HEK293 (cell line): ENCODE results near the gene FOXO6.
A peak's percentile ranks its signal among the peaks of the same experiment; 100 is the strongest.

Source experiments
- CTCF ChIA-PET: fragments of 350-600 bp; formaldehyde crosslinking; extraction: SDS; loops from one replicate; lab custom pipeline; 2021; ENCODE audit warnings: antibody characterized with exemption; lab: Yijun Ruan, JAX
- POLR2A ChIA-PET: fragments of 300-600 bp; formaldehyde crosslinking; extraction: SDS; loops from one replicate; lab custom pipeline; 2020; ENCODE audit warnings: antibody characterized with exemption, inconsistent platforms; lab: Yijun Ruan, JAX
- H3K27ac ChIP-seq: fragments of 200-500 bp; sonication (Bioruptor generic); 2 replicates; pipeline ENCODE4 v1.5.1; 2014; ENCODE audit warnings: low read depth, low read length, control low read depth, inconsistent platforms; ENCODE audit errors: extremely low read depth
- H3K36me3 ChIP-seq, 2 experiments: fragments of 200-500 bp in 1 of 2; sonication (Bioruptor generic) in 1 of 2; 1 replicate in 1 of 2; 2 replicates in 1 of 2; pipeline ENCODE4 v1.5.1; 2014 to 2017; ENCODE audit warnings: inconsistent platforms in 2 of 2, low read length in 2 of 2; ENCODE audit not compliant: control insufficient read depth in 2 of 2, insufficient read depth in 1 of 2
- H3K4me1 ChIP-seq: fragments of 200-500 bp; sonication (Bioruptor generic); 2 replicates; pipeline ENCODE4 v1.5.1; 2014; ENCODE audit warnings: mild to moderate bottlenecking, low read length, inconsistent platforms; ENCODE audit not compliant: control insufficient read depth, insufficient read depth
- H3K4me3 ChIP-seq: 2 replicates; pipeline ENCODE4 v1.5.1; 2011; ENCODE audit warnings: low read depth, mild to moderate bottlenecking, control low read depth, low read length, moderate library complexity
- H3K9me3 ChIP-seq: fragments of 200-500 bp; sonication (Bioruptor generic); 2 replicates; pipeline ENCODE4 v1.5.1; 2014; ENCODE audit warnings: low read depth, low read length, inconsistent platforms; ENCODE audit not compliant: control insufficient read depth, insufficient read depth
- HOXA7 ChIP-seq: sonication (generic); formaldehyde crosslinking; IDR thresholded peaks from 2 replicates; pipeline ENCODE4 v1.8.1; 2022; ENCODE audit warnings: missing genetic modification reagents, borderline replicate concordance
- KLF1 ChIP-seq: fragments of 450-650 bp; formaldehyde crosslinking; IDR thresholded peaks from 2 replicates; pipeline ENCODE4 v1.5.1; 2016; ENCODE audit warnings: missing biosample characterization, missing genetic modification characterization
- KLF16 ChIP-seq: fragments of 450-650 bp; formaldehyde crosslinking; IDR thresholded peaks from 2 replicates; pipeline ENCODE4 v1.5.1; 2017; ENCODE audit warnings: missing biosample characterization, missing genetic modification characterization
- SP7 ChIP-seq: fragments of 450-650 bp; formaldehyde crosslinking; IDR thresholded peaks from 2 replicates; pipeline ENCODE4 v1.5.1; 2016; ENCODE audit warnings: missing biosample characterization, missing genetic modification characterization
- ZFHX2 ChIP-seq: fragments of 450-650 bp; formaldehyde crosslinking; conservative IDR thresholded peaks from 2 replicates; pipeline ENCODE4 v1.5.1; 2016; ENCODE audit warnings: missing biosample characterization, missing genetic modification characterization
- ZFP3 ChIP-seq: fragments of 450-650 bp; formaldehyde crosslinking; IDR thresholded peaks from 2 replicates; pipeline ENCODE4 v1.5.1; 2016; ENCODE audit warnings: low read depth, missing biosample characterization, missing genetic modification characterization
- ZNF10 ChIP-seq: fragments of 450-650 bp; formaldehyde crosslinking; IDR thresholded peaks from 2 replicates; pipeline ENCODE4 v1.5.1; 2017; ENCODE audit warnings: missing biosample characterization, missing genetic modification characterization
- ZNF155 ChIP-seq: fragments of 450-650 bp; formaldehyde crosslinking; IDR thresholded peaks from 2 replicates; pipeline ENCODE4 v1.5.1; 2016; ENCODE audit warnings: missing biosample characterization, missing genetic modification characterization
- ZNF175 ChIP-seq: fragments of 450-650 bp; formaldehyde crosslinking; IDR thresholded peaks from 2 replicates; pipeline ENCODE4 v1.5.1; 2016; ENCODE audit warnings: missing biosample characterization, missing genetic modification characterization
- ZNF211 ChIP-seq: fragments of 450-650 bp; formaldehyde crosslinking; IDR thresholded peaks from 2 replicates; pipeline ENCODE4 v1.5.1; 2016; ENCODE audit warnings: low read depth, missing biosample characterization, missing genetic modification characterization
- ZNF221 ChIP-seq: fragments of 450-650 bp; formaldehyde crosslinking; IDR thresholded peaks from 2 replicates; pipeline ENCODE4 v1.5.1; 2017; ENCODE audit warnings: missing biosample characterization, missing genetic modification characterization, borderline replicate concordance
- ZNF266 ChIP-seq: fragments of 450-650 bp; formaldehyde crosslinking; IDR thresholded peaks from 2 replicates; pipeline ENCODE4 v1.5.1; 2016; ENCODE audit warnings: missing biosample characterization, missing genetic modification characterization, low read depth
- ZNF449 ChIP-seq: fragments of 450-650 bp; formaldehyde crosslinking; IDR thresholded peaks from 2 replicates; pipeline ENCODE4 v1.5.1; 2017; ENCODE audit warnings: missing biosample characterization, mild to moderate bottlenecking, missing genetic modification characterization, moderate library complexity
- ZNF48 ChIP-seq: fragments of 450-650 bp; formaldehyde crosslinking; IDR thresholded peaks from 2 replicates; pipeline ENCODE4 v1.5.1; 2016; ENCODE audit warnings: missing biosample characterization, missing genetic modification characterization
- ZNF76 ChIP-seq: fragments of 450-650 bp; formaldehyde crosslinking; IDR thresholded peaks from 2 replicates; pipeline ENCODE4; 2016; ENCODE audit warnings: low read depth, missing biosample characterization, missing genetic modification characterization, borderline replicate concordance
- TF ChIP-seq, protein P1 (sequence below): fragments of 450-650 bp; formaldehyde crosslinking; IDR thresholded peaks from 2 replicates; pipeline ENCODE4 v1.5.1; 2017; ENCODE audit warnings: missing biosample characterization, missing genetic modification characterization
- TF ChIP-seq, protein P2 (sequence below): fragments of 450-650 bp; formaldehyde crosslinking; IDR thresholded peaks from 2 replicates; pipeline ENCODE4 v1.5.1; 2016; ENCODE audit warnings: missing biosample characterization, missing genetic modification characterization, borderline replicate concordance

FOXO6 gene

DNA sequence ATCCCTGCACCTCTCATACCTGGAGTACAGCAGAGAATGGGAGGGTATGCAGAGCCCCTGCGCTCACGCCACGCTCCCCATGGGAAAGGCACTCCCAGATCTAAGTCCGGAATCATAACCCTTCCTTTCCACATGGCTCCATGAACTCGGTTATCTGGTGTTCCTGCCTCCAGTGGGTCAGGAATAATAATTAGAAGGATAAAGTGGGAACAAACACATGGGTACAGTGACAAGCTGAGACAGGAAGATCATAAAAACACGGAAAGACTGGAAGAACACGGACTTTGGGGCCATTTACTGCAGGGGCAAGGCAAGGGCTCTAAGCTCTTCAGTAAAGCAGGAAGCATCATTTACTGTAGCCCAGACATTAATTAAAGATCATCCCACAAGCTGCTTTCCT, 48.6 kb downstream of the FOXO6 start:
- no peak overlapping the region for H3K4me3 ChIP-seq
- H3K4me1 ChIP-seq, result no peaks in the 10 kb centered on the region

GRCh38 chr1:41410462-41410861, 49.2 kb downstream of the FOXO6 start:
- ChIA-PET POLR2A (interaction anchor here (0.6 kb wide), 1 partner anchor 17 kb away, joined by 7 read pairs; no protein-coding TSS in a partner anchor), CTCF (interaction anchor here (0.8 kb wide), 1 partner anchor 38 kb away, joined by 3 read pairs; no protein-coding TSS in a partner anchor)
- no peaks in the 10 kb centered on the region for H3K9me3 ChIP-seq
- no peak overlapping the region for H3K4me3 ChIP-seq
- TF ChIP-seq ZFP3 (tag by site-specific recombination), result peak; percentile 71
- TF ChIP-seq, protein P1, sequence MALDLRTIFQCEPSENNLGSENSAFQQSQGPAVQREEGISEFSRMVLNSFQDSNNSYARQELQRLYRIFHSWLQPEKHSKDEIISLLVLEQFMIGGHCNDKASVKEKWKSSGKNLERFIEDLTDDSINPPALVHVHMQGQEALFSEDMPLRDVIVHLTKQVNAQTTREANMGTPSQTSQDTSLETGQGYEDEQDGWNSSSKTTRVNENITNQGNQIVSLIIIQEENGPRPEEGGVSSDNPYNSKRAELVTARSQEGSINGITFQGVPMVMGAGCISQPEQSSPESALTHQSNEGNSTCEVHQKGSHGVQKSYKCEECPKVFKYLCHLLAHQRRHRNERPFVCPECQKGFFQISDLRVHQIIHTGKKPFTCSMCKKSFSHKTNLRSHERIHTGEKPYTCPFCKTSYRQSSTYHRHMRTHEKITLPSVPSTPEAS (tag by site-specific recombination), result no peak
- no peaks in the 10 kb centered on the region for H3K4me1 ChIP-seq
- H3K27ac ChIP-seq, result no peak overlapping the region
- no peaks in the 10 kb centered on the region for H3K36me3 ChIP-seq

More for the DNA sequence above, 48.6 kb downstream of the FOXO6 start:
- CTCF ChIA-PET, result interaction anchor here (0.8 to 1.1 kb wide), 3 partner anchors 8 to 87 kb away, joined by 3 to 4 read pairs (median 3); no protein-coding TSS in a partner anchor
- H3K36me3 ChIP-seq, result no peaks in the 10 kb centered on the region
- POLR2A ChIA-PET, result no interaction called here
- TF ChIP-seq ZNF48 (no peak), ZNF221 (tag by site-specific recombination) (no peak), SP7 (no peak), ZNF155 (tag by site-specific recombination) (no peak), ZNF175 (tag by site-specific recombination) (no peak), KLF1 (tag by site-specific recombination) (no peak), ZFHX2 (no peak), ZNF211 (tag by site-specific recombination) (no peak), ZNF449 (no peak), ZNF76 (no peak), ZNF10 (tag by site-specific recombination) (no peak), ZNF266 (tag by site-specific recombination) (no peak), HOXA7 (CRISPR knock-in tag) (no peak), KLF16 (tag by site-specific recombination) (no peak)
- TF ChIP-seq, protein P2, sequence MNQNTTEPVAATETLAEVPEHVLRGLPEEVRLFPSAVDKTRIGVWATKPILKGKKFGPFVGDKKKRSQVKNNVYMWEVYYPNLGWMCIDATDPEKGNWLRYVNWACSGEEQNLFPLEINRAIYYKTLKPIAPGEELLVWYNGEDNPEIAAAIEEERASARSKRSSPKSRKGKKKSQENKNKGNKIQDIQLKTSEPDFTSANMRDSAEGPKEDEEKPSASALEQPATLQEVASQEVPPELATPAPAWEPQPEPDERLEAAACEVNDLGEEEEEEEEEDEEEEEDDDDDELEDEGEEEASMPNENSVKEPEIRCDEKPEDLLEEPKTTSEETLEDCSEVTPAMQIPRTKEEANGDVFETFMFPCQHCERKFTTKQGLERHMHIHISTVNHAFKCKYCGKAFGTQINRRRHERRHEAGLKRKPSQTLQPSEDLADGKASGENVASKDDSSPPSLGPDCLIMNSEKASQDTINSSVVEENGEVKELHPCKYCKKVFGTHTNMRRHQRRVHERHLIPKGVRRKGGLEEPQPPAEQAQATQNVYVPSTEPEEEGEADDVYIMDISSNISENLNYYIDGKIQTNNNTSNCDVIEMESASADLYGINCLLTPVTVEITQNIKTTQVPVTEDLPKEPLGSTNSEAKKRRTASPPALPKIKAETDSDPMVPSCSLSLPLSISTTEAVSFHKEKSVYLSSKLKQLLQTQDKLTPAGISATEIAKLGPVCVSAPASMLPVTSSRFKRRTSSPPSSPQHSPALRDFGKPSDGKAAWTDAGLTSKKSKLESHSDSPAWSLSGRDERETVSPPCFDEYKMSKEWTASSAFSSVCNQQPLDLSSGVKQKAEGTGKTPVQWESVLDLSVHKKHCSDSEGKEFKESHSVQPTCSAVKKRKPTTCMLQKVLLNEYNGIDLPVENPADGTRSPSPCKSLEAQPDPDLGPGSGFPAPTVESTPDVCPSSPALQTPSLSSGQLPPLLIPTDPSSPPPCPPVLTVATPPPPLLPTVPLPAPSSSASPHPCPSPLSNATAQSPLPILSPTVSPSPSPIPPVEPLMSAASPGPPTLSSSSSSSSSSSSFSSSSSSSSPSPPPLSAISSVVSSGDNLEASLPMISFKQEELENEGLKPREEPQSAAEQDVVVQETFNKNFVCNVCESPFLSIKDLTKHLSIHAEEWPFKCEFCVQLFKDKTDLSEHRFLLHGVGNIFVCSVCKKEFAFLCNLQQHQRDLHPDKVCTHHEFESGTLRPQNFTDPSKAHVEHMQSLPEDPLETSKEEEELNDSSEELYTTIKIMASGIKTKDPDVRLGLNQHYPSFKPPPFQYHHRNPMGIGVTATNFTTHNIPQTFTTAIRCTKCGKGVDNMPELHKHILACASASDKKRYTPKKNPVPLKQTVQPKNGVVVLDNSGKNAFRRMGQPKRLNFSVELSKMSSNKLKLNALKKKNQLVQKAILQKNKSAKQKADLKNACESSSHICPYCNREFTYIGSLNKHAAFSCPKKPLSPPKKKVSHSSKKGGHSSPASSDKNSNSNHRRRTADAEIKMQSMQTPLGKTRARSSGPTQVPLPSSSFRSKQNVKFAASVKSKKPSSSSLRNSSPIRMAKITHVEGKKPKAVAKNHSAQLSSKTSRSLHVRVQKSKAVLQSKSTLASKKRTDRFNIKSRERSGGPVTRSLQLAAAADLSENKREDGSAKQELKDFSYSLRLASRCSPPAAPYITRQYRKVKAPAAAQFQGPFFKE (tag by site-specific recombination), result no peak
- H3K9me3 ChIP-seq, result no peaks in the 10 kb centered on the region
- H3K27ac ChIP-seq, result no peak overlapping the region
